ENCODE measurements around the gene PITRM1.

- TF ChIP-seq CTCF (IDR thresholded peaks at IDR 0.05; ENCODE audit: poor library complexity, severe bottlenecking) (no peak), EZH2 (IDR thresholded peaks at IDR 0.05; ENCODE audit: borderline replicate concordance, insufficient read depth, low read length, poor library complexity, severe bottlenecking) (no peak)
These were observed 5.5 kb upstream of the PITRM1 start for GRCh38 chr10:3178042-3178441.

Data from neural cell (in vitro differentiated cells).